CD4-positive, alpha-beta T cell treated with Interleukin-10 for 1 hour (primary cell): ENCODE measurements around the gene CIT.
"Not testable (repeated sequence)": the region's sequence is repeated elsewhere in the genome, so short reads cannot be mapped to it uniquely, and the experiment has no call there.

Source experiments
- DNase-seq: peaks from one replicate; pipeline ENCODE4 v3.0.0-alpha.2; 2020

CIT gene

GRCh38 chr12:119727600-119728443 is 149.3 kb downstream of the CIT start:
- no peak for DNase-seq

- DNase-seq = no peak
Observed at GRCh38 chr12:119725523-119725922, 151.6 kb downstream of the CIT start.

- DNase-seq = no peak
Observed at GRCh38 chr12:119721306-119721705, 155.8 kb downstream of the CIT start.

GRCh38 chr12:119720349-119720748 is 156.8 kb downstream of the CIT start:
- no peak for DNase-seq

- DNase-seq = no peak
Observed at GRCh38 chr12:119718141-119718540, 159.0 kb downstream of the CIT start.

- no peak for DNase-seq
Observed at GRCh38 chr12:119715268-119715620, 161.9 kb downstream of the CIT start.

- no peak for DNase-seq
Observed at GRCh38 chr12:119714614-119715267, 162.4 kb downstream of the CIT start.

- DNase-seq = no peak
Observed at GRCh38 chr12:119713551-119714031, 163.5 kb downstream of the CIT start.

GRCh38 chr12:119712721-119713120 is 164.4 kb downstream of the CIT start:
- DNase-seq = no peak

GRCh38 chr12:119711693-119712092 is 165.4 kb downstream of the CIT start:
- no peak for DNase-seq

GRCh38 chr12:119710965-119711551 is 166.1 kb downstream of the CIT start:
- no peak for DNase-seq

GRCh38 chr12:119710374-119710964 is 166.7 kb downstream of the CIT start:
- DNase-seq = no peak

- DNase-seq = not testable (repeated sequence)
Observed at GRCh38 chr12:119706427-119706826, 170.7 kb downstream of the CIT start.

- DNase-seq = no peak
Observed at GRCh38 chr12:119705182-119705581, 171.9 kb downstream of the CIT start.

GRCh38 chr12:119704065-119704747 is 172.9 kb downstream of the CIT start:
- DNase-seq = no peak

GRCh38 chr12:119700078-119700477 is 177.0 kb downstream of the CIT start:
- no peak for DNase-seq

- DNase-seq = no peak
Observed at GRCh38 chr12:119699199-119699760, 177.8 kb downstream of the CIT start.

- DNase-seq = no peak
Observed at GRCh38 chr12:119696943-119697342, 180.2 kb downstream of the CIT start.

GRCh38 chr12:119695034-119695433 is 182.1 kb downstream of the CIT start:
- DNase-seq = no peak

- DNase-seq = no peak
Observed at GRCh38 chr12:119694111-119694510, 183.0 kb downstream of the CIT start.

GRCh38 chr12:119693511-119693910 is 183.6 kb downstream of the CIT start:
- no peak for DNase-seq

GRCh38 chr12:119692997-119693396 is 184.1 kb downstream of the CIT start:
- no peak for DNase-seq

- DNase-seq = no peak
Observed at GRCh38 chr12:119692410-119692809, 184.7 kb downstream of the CIT start.
